K562 (cell line): ENCODE data around the gene C4orf50.

Experiments
- IRF2 ChIP-seq: sonication (generic); formaldehyde crosslinking; IDR thresholded peaks from 2 replicates; pipeline ENCODE4 v1.8.1; 2022; ENCODE audit warnings: mild to moderate bottlenecking, missing genetic modification reagents
- MYC ChIP-seq, 2 experiments: fragments of 250-450 bp in 1 of 2; sonication (Bioruptor Pico) in 1 of 2; IDR thresholded peaks; 2 replicates each; pipeline versions ENCODE4 v1.5.1 to v1.6.1; 2012 to 2021; ENCODE audit warnings: low read depth in 2 of 2, borderline replicate concordance in 1 of 2, improper control_type of control experiment in 1 of 2, low read length in 1 of 2, mild to moderate bottlenecking in 1 of 2, moderate library complexity in 1 of 2
- ZNF592 ChIP-seq: fragments of 450-650 bp; IDR thresholded peaks from 2 replicates; pipeline ENCODE4 v1.6.1; 2017; ENCODE audit warnings: antibody characterized with exemption, mild to moderate bottlenecking

GRCh38 chr4:6010789-6011188 lies 7.4 kb downstream of the C4orf50 start:
- TF ChIP-seq MYC (IDR thresholded peaks at IDR 0.05; ENCODE audit: low read depth, low read length): no peak
- TF ChIP-seq MYC (CRISPR knock-in tag; IDR thresholded peaks at IDR 0.05; ENCODE audit: borderline replicate concordance, low read depth): no peak
- TF ChIP-seq ZNF592: no peak
- TF ChIP-seq IRF2 (CRISPR knock-in tag): no peak
